GM23248 (cell line): Measurements from ENCODE around the gene ZCRB1.

ENCODE experiments used
- EZH2 ChIP-seq: fragments of 200-600 bp; sonication (generic); IDR thresholded peaks from 2 replicates; pipeline ENCODE4 v1.6.1; 2018; ENCODE audit warnings: antibody characterized with exemption, mild to moderate bottlenecking; ENCODE audit not compliant: insufficient read depth, poor library complexity, severe bottlenecking
- EZH2phosphoT487 ChIP-seq: fragments of 200-600 bp; sonication (generic); IDR thresholded peaks from 2 replicates; pipeline ENCODE4 v1.6.1; 2018; ENCODE audit warnings: antibody characterized with exemption, moderate library complexity, mild to moderate bottlenecking, low read depth; ENCODE audit not compliant: insufficient read depth

GRCh38 chr12:42270596-42270995 lies 55.3 kb downstream of the ZCRB1 start:
- no peak for TF ChIP-seq EZH2
- no peak for TF ChIP-seq EZH2phosphoT487
